ENCODE results near the gene TFDP1. TPM values are rescaled to one million over a fixed set of nuclear protein-coding genes. Genes with fewer than 3 reads are reported as not detected.

TFDP1 gene
- total RNA-seq, 3 donors from 2014 or later (not counting 1 experiment from before 2014, with no cell fraction given) = 26.3 to 44.3 (median 29.2) TPM

DNA sequence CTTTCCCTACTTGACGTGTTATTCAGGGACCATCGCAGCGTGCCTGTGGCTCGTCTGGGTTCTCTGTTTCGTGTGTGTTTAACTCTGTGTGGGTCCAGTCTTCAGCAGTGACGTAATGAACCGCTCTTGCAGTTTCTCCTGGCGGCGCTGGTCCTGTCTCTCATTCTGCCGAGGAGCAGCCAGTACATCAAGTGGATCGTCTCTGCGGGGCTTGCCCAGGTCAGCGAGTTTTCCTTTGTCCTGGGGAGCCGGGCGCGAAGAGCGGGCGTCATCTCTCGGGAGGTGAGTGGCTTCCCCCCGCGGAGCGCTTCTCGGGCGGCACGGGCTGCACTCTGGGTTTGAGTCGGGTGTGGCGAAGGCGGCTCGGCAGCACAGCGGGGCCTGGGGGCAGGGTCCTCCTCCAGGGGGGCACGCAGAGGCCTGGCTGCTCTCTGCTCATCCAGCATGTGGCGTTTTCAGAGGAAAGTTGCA, 36.3 kb upstream of the TFDP1 start:
- DNase-seq (no peak), ATAC-seq (no peak)
- no peaks in the 10 kb centered on the region for H3K9me3 ChIP-seq (ENCODE audit: control insufficient read depth, insufficient read depth, low read length)
- no peaks in the 10 kb centered on the region for H3K27me3 Mint-ChIP-seq (ENCODE audit: low read depth in 2 of 2)
- 98% methylated on average over 32 of the region's 32 CpGs for WGBS (ENCODE audit: insufficient coverage)
- H3K4me3 Mint-ChIP-seq = no peak overlapping the region
- H3K4me1 Mint-ChIP-seq = peaks cover 7 to 24% of the 10 kb centered on the region in 2 donors
- H3K27me3 ChIP-seq (ENCODE audit: control insufficient read depth, insufficient read depth, low read length) = no peaks in the 10 kb centered on the region
- no peak overlapping the region for H3K4me3 ChIP-seq (ENCODE audit: low read length)
- H3K36me3 Mint-ChIP-seq = peaks cover 7% of the 10 kb centered on the region
- intact Hi-C loops (cut with micrococcal nuclease) = no loop called here
- no peak for TF ChIP-seq CTCF (IDR thresholded peaks at IDR 0.05)
- H3K27ac ChIP-seq (ENCODE audit: low read length) = no peak overlapping the region
- no peaks in the 10 kb centered on the region for H3K9me3 Mint-ChIP-seq
- peaks cover 29% of the 10 kb centered on the region for H3K36me3 ChIP-seq (ENCODE audit: control insufficient read depth, insufficient read depth, low read length)
- H3K27ac Mint-ChIP-seq = no peak overlapping the region
- H3K4me1 ChIP-seq (ENCODE audit: control insufficient read depth, insufficient read depth, low read length) = no peaks in the 10 kb centered on the region

- H3K27ac Mint-ChIP-seq = no peak overlapping the region
- Histone ChIP-seq H3K9me3 (ENCODE audit: control insufficient read depth, insufficient read depth, low read length) (no peaks in the 10 kb centered on the region), H3K4me3 (ENCODE audit: low read length) (no peak overlapping the region), H3K27ac (ENCODE audit: low read length) (no peak overlapping the region), H3K36me3 (ENCODE audit: control insufficient read depth, insufficient read depth, low read length) (peaks cover 29% of the 10 kb centered on the region), H3K4me1 (ENCODE audit: control insufficient read depth, insufficient read depth, low read length) (no peaks in the 10 kb centered on the region), H3K27me3 (ENCODE audit: control insufficient read depth, insufficient read depth, low read length) (no peaks in the 10 kb centered on the region)
- DNase-seq (no peak), ATAC-seq (no peak)
- no peak for TF ChIP-seq CTCF (IDR thresholded peaks at IDR 0.05)
- H3K36me3 Mint-ChIP-seq = peaks cover 7% of the 10 kb centered on the region
- intact Hi-C loops (cut with micrococcal nuclease) = no loop called here
- H3K4me1 Mint-ChIP-seq = peaks cover under 1 to 17% of the 10 kb centered on the region in 2 donors
- H3K4me3 Mint-ChIP-seq = no peak overlapping the region
- WGBS (ENCODE audit: insufficient coverage) = 95% methylated on average over 25 of the region's 25 CpGs
- H3K27me3 Mint-ChIP-seq (ENCODE audit: low read depth in 2 of 2) = no peaks in the 10 kb centered on the region
- no peaks in the 10 kb centered on the region for H3K9me3 Mint-ChIP-seq
Measured at GRCh38 chr13:113548778-113549621, 35.6 kb upstream of the TFDP1 start.

GRCh38 chr13:113550453-113550852, 34.1 kb upstream of the TFDP1 start:
- WGBS (ENCODE audit: insufficient coverage) = 89% methylated on average over 9 of the region's 9 CpGs
- ATAC-seq (no peak), DNase-seq (no peak)
- Mint-ChIP-seq H3K36me3 (peaks cover 7% of the 10 kb centered on the region), H3K27ac (no peak overlapping the region), H3K4me1 (peaks cover 0 to 16% of the 10 kb centered on the region in 2 donors), H3K9me3 (no peaks in the 10 kb centered on the region), H3K4me3 (no peak overlapping the region), H3K27me3 (ENCODE audit: low read depth in 2 of 2) (no peaks in the 10 kb centered on the region)
- no peaks in the 10 kb centered on the region for H3K4me1 ChIP-seq (ENCODE audit: control insufficient read depth, insufficient read depth, low read length)
- intact Hi-C loops (cut with micrococcal nuclease) = no loop called here
- no peak for TF ChIP-seq CTCF (IDR thresholded peaks at IDR 0.05)
- no peak overlapping the region for H3K4me3 ChIP-seq (ENCODE audit: low read length)
- no peaks in the 10 kb centered on the region for H3K9me3 ChIP-seq (ENCODE audit: control insufficient read depth, insufficient read depth, low read length)
- H3K36me3 ChIP-seq (ENCODE audit: control insufficient read depth, insufficient read depth, low read length) = peaks cover 29% of the 10 kb centered on the region
- no peaks in the 10 kb centered on the region for H3K27me3 ChIP-seq (ENCODE audit: control insufficient read depth, insufficient read depth, low read length)
- no peak overlapping the region for H3K27ac ChIP-seq (ENCODE audit: low read length)
